Measurements from ENCODE around the gene MARCHF11.

Gene MARCHF11

DNA sequence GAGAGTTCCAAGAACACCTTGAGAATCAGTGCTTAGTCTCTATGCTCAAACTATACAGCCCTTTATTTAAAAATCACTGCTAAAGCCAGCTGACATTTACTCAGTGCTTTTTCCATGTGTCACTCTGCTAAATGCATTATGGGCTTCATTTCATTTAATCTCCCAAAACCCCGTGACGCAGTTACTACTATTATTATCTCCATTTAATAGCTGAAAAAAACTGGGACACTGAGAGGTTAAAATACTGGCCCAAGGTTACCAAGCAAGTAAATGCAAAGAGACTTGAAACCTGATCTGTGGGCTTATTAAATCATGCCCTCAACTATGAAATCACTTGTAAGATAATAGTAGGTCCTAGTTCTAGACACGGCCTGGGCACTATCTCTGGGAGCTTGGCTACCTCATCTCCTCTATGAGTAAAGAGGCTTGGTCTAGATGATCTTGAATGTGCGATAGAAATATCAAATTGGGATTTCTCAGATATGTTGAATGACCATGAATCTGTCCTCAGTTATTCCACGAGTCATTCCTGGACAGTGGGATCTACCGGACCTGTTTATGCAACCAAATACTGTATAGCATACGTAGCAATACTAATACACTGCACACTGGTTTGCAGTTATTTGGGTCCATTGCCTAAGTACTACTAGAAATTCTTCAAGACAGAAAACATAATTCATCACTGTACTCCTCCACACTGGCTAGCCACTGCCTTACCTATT lies 32.3 kb downstream of the MARCHF11 start:
- no peak for DNase-seq (ENCODE audit: low read depth)

DNA sequence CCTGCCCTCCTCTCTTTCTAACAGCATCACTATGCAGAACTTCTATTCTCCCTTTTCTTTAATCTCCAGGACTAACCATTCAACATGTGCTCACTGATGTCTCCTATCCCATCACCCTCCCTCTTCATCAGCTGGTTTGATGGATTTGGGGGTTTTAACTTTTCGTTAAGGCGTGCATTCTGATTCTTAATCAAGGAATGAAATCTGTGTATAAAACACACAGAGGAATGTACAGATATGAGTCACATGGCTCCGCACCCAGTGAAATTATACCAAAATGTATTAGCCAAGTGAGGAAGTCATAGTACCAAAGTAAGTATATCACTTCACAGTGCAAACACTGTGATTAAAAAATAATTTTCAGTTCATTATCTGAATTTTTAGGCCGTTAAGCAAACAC lies 35.2 kb downstream of the MARCHF11 start:
- H3K4me3 ChIP-seq (ENCODE audit: low read depth, low read length): no peak overlapping the region
- no peak for DNase-seq (ENCODE audit: low read depth)
- TF ChIP-seq, protein P1, sequence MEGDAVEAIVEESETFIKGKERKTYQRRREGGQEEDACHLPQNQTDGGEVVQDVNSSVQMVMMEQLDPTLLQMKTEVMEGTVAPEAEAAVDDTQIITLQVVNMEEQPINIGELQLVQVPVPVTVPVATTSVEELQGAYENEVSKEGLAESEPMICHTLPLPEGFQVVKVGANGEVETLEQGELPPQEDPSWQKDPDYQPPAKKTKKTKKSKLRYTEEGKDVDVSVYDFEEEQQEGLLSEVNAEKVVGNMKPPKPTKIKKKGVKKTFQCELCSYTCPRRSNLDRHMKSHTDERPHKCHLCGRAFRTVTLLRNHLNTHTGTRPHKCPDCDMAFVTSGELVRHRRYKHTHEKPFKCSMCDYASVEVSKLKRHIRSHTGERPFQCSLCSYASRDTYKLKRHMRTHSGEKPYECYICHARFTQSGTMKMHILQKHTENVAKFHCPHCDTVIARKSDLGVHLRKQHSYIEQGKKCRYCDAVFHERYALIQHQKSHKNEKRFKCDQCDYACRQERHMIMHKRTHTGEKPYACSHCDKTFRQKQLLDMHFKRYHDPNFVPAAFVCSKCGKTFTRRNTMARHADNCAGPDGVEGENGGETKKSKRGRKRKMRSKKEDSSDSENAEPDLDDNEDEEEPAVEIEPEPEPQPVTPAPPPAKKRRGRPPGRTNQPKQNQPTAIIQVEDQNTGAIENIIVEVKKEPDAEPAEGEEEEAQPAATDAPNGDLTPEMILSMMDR (IDR thresholded peaks at IDR 0.05; ENCODE audit: insufficient read depth, low read depth, low read length, missing control alignments): no peak

More for the DNA sequence above, 32.3 kb downstream of the MARCHF11 start:
- no peak overlapping the region for H3K4me3 ChIP-seq (ENCODE audit: low read depth, low read length)
- TF ChIP-seq, protein P1 (IDR thresholded peaks at IDR 0.05; ENCODE audit: insufficient read depth, low read depth, low read length, missing control alignments): no peak

DNA sequence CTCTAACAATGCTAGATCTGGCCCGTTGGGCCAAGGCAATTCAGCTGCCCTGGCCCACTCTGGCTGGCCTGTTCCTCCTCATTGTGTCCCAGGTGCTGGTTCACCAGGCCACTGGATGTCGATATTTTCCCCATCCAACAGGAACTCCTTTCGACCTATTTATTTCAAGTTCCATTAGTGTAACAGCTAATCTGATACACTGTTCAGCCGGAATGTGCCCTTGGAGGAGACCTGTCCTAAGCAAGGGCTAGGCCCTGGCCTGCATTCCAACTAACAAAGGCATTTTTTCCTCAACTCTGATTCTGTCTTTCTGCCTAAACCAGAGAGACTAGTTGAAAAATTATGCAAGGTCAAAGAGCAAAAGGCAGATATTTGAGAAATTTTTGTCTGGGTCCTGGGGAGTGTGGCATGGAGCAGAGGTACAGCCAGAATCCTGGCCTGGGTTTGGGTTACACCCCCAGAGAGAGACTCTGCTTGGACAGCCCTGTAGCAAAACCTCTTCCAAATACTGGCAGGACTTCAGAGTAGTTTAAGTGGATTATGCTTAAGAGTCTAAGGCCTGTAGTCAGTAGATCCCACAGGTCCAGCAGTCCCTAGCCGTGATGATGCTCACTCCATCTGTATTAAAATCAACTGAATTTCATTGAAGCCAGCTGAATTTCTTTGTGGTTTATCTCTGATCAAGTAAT lies 36.1 kb downstream of the MARCHF11 start:
- H3K4me3 ChIP-seq (ENCODE audit: low read depth, low read length): no peak overlapping the region
- DNase-seq (ENCODE audit: low read depth): no peak
- TF ChIP-seq, protein P1 (IDR thresholded peaks at IDR 0.05; ENCODE audit: insufficient read depth, low read depth, low read length, missing control alignments): no peak

DNA sequence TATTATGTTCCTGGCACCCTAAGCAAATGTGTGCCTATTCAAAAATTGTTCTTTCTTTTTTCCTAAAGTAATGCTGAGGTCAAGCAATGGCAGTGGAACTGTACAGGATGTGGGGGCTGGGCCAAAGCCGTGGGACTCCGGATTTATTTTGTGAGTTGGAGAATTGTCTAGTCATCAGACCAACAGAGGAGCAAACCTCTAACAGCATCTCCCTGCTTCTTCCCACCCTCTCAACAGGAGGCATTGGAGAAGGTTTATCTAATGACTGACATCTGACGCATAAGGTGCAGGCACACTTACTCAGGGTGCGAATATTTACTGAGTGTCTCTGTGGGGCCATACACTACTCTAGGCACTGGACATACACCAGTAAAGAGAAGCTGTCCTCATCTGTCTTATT lies 38.6 kb downstream of the MARCHF11 start:
- TF ChIP-seq, protein P1 (IDR thresholded peaks at IDR 0.05; ENCODE audit: insufficient read depth, low read depth, low read length, missing control alignments): no peak
- DNase-seq (ENCODE audit: low read depth): no peak
- no peak overlapping the region for H3K4me3 ChIP-seq (ENCODE audit: low read depth, low read length)

DNA sequence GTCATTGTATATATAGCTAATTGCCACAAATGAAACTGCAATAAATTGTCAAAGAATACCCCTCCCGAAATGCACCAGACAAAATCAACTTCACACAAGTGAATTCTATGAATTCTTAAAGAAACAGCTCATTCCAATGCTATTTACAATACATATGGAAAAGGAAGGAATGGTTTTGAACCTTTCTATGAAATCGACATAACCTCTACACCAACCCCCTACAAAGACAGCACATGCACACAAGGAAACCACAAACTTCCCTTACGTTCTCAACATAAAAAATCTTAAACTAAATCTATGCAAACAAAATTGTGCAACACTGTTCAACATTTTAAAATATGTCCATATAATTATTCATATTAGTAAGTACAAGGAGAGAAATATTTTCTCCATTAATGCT lies 39.2 kb downstream of the MARCHF11 start:
- DNase-seq (ENCODE audit: low read depth): no peak
- no peak overlapping the region for H3K4me3 ChIP-seq (ENCODE audit: low read depth, low read length)
- TF ChIP-seq, protein P1 (IDR thresholded peaks at IDR 0.05; ENCODE audit: insufficient read depth, low read depth, low read length, missing control alignments): no peak

DNA sequence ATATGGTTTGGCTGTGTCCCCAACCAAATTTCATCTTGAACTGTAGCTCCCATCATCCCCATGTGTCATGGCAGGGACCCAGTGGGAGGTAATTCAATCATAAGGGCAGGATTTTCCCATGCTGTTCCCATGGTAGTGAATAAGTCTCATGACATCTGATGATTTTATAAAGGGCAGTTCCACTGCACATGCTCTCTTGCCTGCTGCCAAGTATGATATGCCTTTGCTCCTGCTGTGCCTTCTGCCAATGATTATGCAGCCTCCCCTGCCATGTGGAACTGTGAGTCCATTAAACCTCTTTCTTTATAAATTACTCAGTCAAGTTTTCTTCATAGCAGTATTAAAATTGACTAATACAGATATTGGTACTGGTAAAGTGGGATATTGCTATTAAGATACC lies 42.4 kb downstream of the MARCHF11 start:
- TF ChIP-seq, protein P1 (IDR thresholded peaks at IDR 0.05; ENCODE audit: insufficient read depth, low read depth, low read length, missing control alignments): no peak
- no peak for DNase-seq (ENCODE audit: low read depth)
- H3K4me3 ChIP-seq (ENCODE audit: low read depth, low read length): no peak overlapping the region

Measured in GM12865 (cell line).